GM12878 (cell line): ENCODE data around the gene UNC5B. TPM values are rescaled to one million over a fixed set of nuclear protein-coding genes. Genes with fewer than 3 reads are reported as not detected.

ENCODE experiments used
- ATAC-seq: fragments of 200-7000 bp; cut with Tn5 transposase; 3 replicates; pipeline ENCODE4 v1.9.1; 2020; ENCODE audit warnings: mild to moderate bottlenecking, moderate library complexity
- BruUV-seq: library from RNA; stranded (reverse); fragments of 400-500 nt; replicated peaks from 2 replicates; lab custom pipeline; 2021; lab: Mats Ljungman, UMichigan
- CTCF ChIA-PET: fragments of 300-600 bp; sonication (Branson Sonifier 250); formaldehyde crosslinking; extraction: SDS; loops from one replicate; lab custom pipeline; 2021; ENCODE audit warnings: inconsistent platforms; lab: Yijun Ruan, JAX
- POLR2A ChIA-PET: fragments of 350-600 bp; formaldehyde crosslinking; extraction: SDS; loops from one replicate; lab custom pipeline; 2021; ENCODE audit warnings: inconsistent platforms; lab: Charles Lee
- RAD21 ChIA-PET: fragments of 300-600 bp; sonication (Branson Sonifier 250); formaldehyde crosslinking; loops from one replicate; lab custom pipeline; 2023; ENCODE audit warnings: antibody characterized with exemption; ENCODE audit not compliant: unreplicated experiment; lab: Charles Lee
- SMC1A ChIA-PET: fragments of 300-600 bp; sonication (Branson Sonifier 250); formaldehyde crosslinking; loops from one replicate; lab custom pipeline; 2023; ENCODE audit not compliant: unreplicated experiment, uncharacterized antibody; lab: Charles Lee
- DNase-seq: peaks from one replicate; pipeline ENCODE4 v3.0.0-alpha.2; 2011; ENCODE audit warnings: low read depth, low spot score
- FAIRE-seq: peaks from 3 replicates; lab custom pipeline; 2011; peaks lifted over from hg19 to GRCh38; lab: Jason Lieb, UNC
- H2AFZ ChIP-seq: 2 replicates; pipeline ENCODE4 v1.6.0; 2011; ENCODE audit warnings: low read depth, low read length, control low read depth; ENCODE audit not compliant: control insufficient read depth
- H3K27ac ChIP-seq: 2 replicates; pipeline ENCODE4 v1.5.1; 2011; ENCODE audit warnings: control low read depth; ENCODE audit not compliant: control insufficient read depth, insufficient read depth
- H3K27me3 ChIP-seq, 2 experiments: replicated peaks in 1 of 2; 2 replicates each; pipeline versions ENCODE4 v1.6.0 to v1.6.1; 2011; ENCODE audit warnings: low read length in 1 of 2; ENCODE audit not compliant: control insufficient read depth in 2 of 2, insufficient read depth in 2 of 2
- H3K36me3 ChIP-seq, 2 experiments: 2 replicates each; pipeline ENCODE4 v1.5.1; 2011; ENCODE audit warnings: low read length in 1 of 2; ENCODE audit not compliant: control insufficient read depth in 2 of 2, insufficient read depth in 2 of 2
- H3K4me1 ChIP-seq: 2 replicates; pipeline ENCODE4 v1.6.1; 2011; ENCODE audit warnings: mild to moderate bottlenecking, low read length, moderate library complexity, mixed read lengths; ENCODE audit not compliant: control insufficient read depth, insufficient read depth
- H3K4me2 ChIP-seq: 2 replicates; pipeline ENCODE4 v1.6.0; 2011; ENCODE audit warnings: control low read depth; ENCODE audit not compliant: control insufficient read depth, insufficient read depth
- H3K4me3 ChIP-seq: fragments of 200-600 bp; sonication (generic); 2 replicates; pipeline ENCODE4 v1.5.1; 2016
- H3K79me2 ChIP-seq: 2 replicates; pipeline ENCODE4 v1.6.0; 2011; ENCODE audit warnings: low read length; ENCODE audit not compliant: control insufficient read depth, insufficient read depth
- H3K9ac ChIP-seq: 2 replicates; pipeline ENCODE4 v1.8.0; 2011; ENCODE audit warnings: low read length, control low read depth, mixed read lengths; ENCODE audit not compliant: control insufficient read depth, insufficient read depth
- H3K9me3 ChIP-seq: replicated peaks from 3 replicates; pipeline ENCODE4 v1.5.1; 2011; ENCODE audit warnings: mild to moderate bottlenecking, low read length; ENCODE audit not compliant: control insufficient read depth, insufficient read depth
- H4K20me1 ChIP-seq: 2 replicates; pipeline ENCODE4 v1.6.0; 2011; ENCODE audit not compliant: control insufficient read depth, insufficient read depth
- ATF3 ChIP-seq: IDR thresholded peaks from 2 replicates; pipeline ENCODE4 v1.6.1; 2011; ENCODE audit warnings: low read depth, mild to moderate bottlenecking, low read length, moderate library complexity, borderline replicate concordance; ENCODE audit errors: extremely low read depth
- JUNB ChIP-seq: IDR thresholded peaks from 2 replicates; pipeline ENCODE4 v1.6.1; 2016; ENCODE audit warnings: antibody characterized with exemption, mild to moderate bottlenecking
- LARP7 ChIP-seq: fragments of 450-650 bp; IDR thresholded peaks from 2 replicates; pipeline ENCODE4 v1.6.1; 2017; ENCODE audit warnings: mild to moderate bottlenecking
- PRDM15 ChIP-seq: fragments of 450-650 bp; formaldehyde crosslinking; IDR thresholded peaks from 2 replicates; pipeline ENCODE4 v1.4.0; 2020; ENCODE audit warnings: mild to moderate bottlenecking, moderate library complexity
- TCF7 ChIP-seq: IDR thresholded peaks from 2 replicates; pipeline ENCODE4 v1.6.1; 2014; ENCODE audit warnings: antibody characterized with exemption, borderline replicate concordance
- WGBS: methylation state at CpG from one replicate; pipeline ENCODE4 v1.1.6; 2016; ENCODE audit warnings: low lambda C conversion rate; ENCODE audit not compliant: insufficient replicate concordance, insufficient coverage; ENCODE audit errors: missing lambda C conversion rate; 5-methylcytosine and 5-hydroxymethylcytosine counted together
- in situ Hi-C: fragments of 300-500 bp; cut with MboI; formaldehyde crosslinking; loops from 9 replicates; pipeline ENCODE4 v1.14.3; 2018; ENCODE audit warnings: mixed read lengths
- intact Hi-C: fragments of 100-400 bp; cut with micrococcal nuclease; formaldehyde crosslinking; loops from one replicate; pipeline ENCODE4 v1.14.2; 2022; ENCODE audit not compliant: unreplicated experiment
- polyA plus RNA-seq, 11 experiments: library from polyadenylated mRNA; depleted of rRNA in 4 of 11; unstranded in 6 of 11; stranded (reverse) in 5 of 11; fragments of >200 nt; fragmentation: Nextera tagmentation in 4 of 11; fragmentation: Illumina TruSeq in 1 of 11; extraction: Ambion mirVana in 4 of 11; extraction: Trizol in 1 of 11; gene quantifications; 1 replicate in 1 of 11; 2 replicates in 10 of 11; pipeline versions ENCODE4 v1.2.1 to v1.2.3, GENCODE V29; 2011 to 2016; ENCODE audit warnings: inconsistent platforms in 2 of 11, missing spikeins in 2 of 11, low read depth in 1 of 11
- total RNA-seq, 4 experiments: library from RNA; depleted of rRNA in 3 of 4; stranded (reverse); fragments of >200 nt in 3 of 4; fragmentation: Illumina TruSeq in 1 of 4; extraction: Trizol in 1 of 4; gene quantifications; 2 replicates each; pipeline versions ENCODE4 v1.2.1 to v1.2.3, GENCODE V29; 2013 to 2021

The UNC5B gene
- total and polyA plus RNA-seq, 10 of the 15 experiments (the other 5 are each of a cell fraction or from before 2014, with no cell fraction given) = 0.03 to 0.08 TPM; not detected in 8

GRCh38 chr10:71316056-71316785, 103.9 kb downstream of the UNC5B start:
- H3K36me3 ChIP-seq = no peaks in the 10 kb centered on the region
- no peak overlapping the region for H3K4me3 ChIP-seq
- H3K27ac ChIP-seq = no peak overlapping the region
- no peaks in the 10 kb centered on the region for H3K79me2 ChIP-seq
- no peaks in the 10 kb centered on the region for H4K20me1 ChIP-seq
- BruUV-seq = no TSS peak
- in situ Hi-C loops (loop anchor here (10.0 kb wide), 1 partner anchor 579 kb away; no protein-coding TSS in a partner anchor), intact Hi-C loops (loop anchor here (5.0 to 10.0 kb wide), 2 partner anchors 169 to 581 kb away; no protein-coding TSS in a partner anchor)
- TF ChIP-seq LARP7 = no peak
- no peak for TF ChIP-seq PRDM15 (CRISPR knock-in tag)
- TF ChIP-seq JUNB = no peak
- TF ChIP-seq ATF3 = no peak
- no peak for TF ChIP-seq TCF7
- no peak overlapping the region for H3K4me2 ChIP-seq
- H3K9me3 ChIP-seq = no peaks in the 10 kb centered on the region
- no peak for DNase-seq
- RAD21 ChIA-PET = interaction anchor here (0.5 to 5.1 kb wide), 11 partner anchors 56 to 392 kb away, joined by 3 to 28 read pairs (median 7); no protein-coding TSS in a partner anchor
- ATAC-seq = no peak
- H3K9ac ChIP-seq = no peak overlapping the region
- no peak overlapping the region for H2AFZ ChIP-seq
- peaks cover 8% of the 10 kb centered on the region for H3K4me1 ChIP-seq
- POLR2A ChIA-PET = interaction anchor here (0.6 kb wide), 1 partner anchor 106 kb away, joined by 3 read pairs; no protein-coding TSS in a partner anchor
- CTCF ChIA-PET = interaction anchor here (0.7 to 11.1 kb wide), 21 partner anchors 18 to 580 kb away, joined by 3 to 359 read pairs (median 4); no protein-coding TSS in a partner anchor
- SMC1A ChIA-PET = interaction anchor here (0.7 to 14.0 kb wide), 7 partner anchors 36 to 579 kb away, joined by 3 to 249 read pairs (median 3); no protein-coding TSS in a partner anchor
- peak; percentile 13 for FAIRE-seq
- H3K27me3 ChIP-seq = no peaks in the 10 kb centered on the region
- whole genome bisulfite sequencing = 32% methylated on average over 2 of the region's 3 CpGs
